Measurements from ENCODE around the gene DRD1. TPM values are rescaled to one million over a fixed set of nuclear protein-coding genes. Genes with fewer than 3 reads are reported as not detected.

DRD1 gene
- total and polyA plus RNA-seq, 2 of the 4 experiments (the other 2 are of a cell fraction), result 0.18 to 0.19 TPM

DNA sequence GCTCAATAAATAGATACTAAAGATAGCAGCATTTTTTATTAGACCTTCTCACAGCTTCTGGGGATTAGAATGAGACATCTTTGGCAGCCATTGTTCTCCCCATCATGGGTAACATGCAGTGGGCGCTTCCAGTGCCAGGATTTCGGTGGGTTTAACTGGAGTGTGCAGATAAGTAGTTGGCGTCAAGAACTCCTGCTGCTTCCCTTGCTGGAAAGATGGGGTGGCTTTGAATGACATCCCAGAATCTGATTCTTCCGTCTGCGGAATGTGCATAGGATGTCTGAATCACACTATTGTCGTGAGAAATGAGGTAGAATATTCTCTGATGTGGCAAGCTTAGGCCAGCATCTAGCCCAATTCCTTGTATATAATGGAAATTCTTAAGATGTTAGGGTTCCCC is 41.6 kb upstream of the DRD1 start:
- H3K4me2 ChIP-seq (ENCODE audit: low read depth, low read length), result no peak overlapping the region
- ATAC-seq (ENCODE audit: low read depth), result no peak
- H3K18ac ChIP-seq (ENCODE audit: low read depth, low read length), result no peak overlapping the region
- in situ Hi-C loops (cut with MboI; ENCODE audit: low sequenced_read_pairs) (no loop called here), intact Hi-C loops (cut with micrococcal nuclease) (no loop called here), dilution Hi-C loops (cut with HindIII; ENCODE audit: low sequenced_read_pairs, unreplicated experiment) (no loop called here)
- H2BK15ac ChIP-seq (ENCODE audit: low read depth, low read length), result no peak overlapping the region
- H3K23ac ChIP-seq (ENCODE audit: low read depth, low read length), result no peak overlapping the region
- no peak overlapping the region for H3K56ac ChIP-seq (ENCODE audit: extremely low read depth, insufficient read depth, low read length)
- H4K91ac ChIP-seq (ENCODE audit: insufficient read depth, low read depth, low read length), result no peak overlapping the region
- ChIA-PET CTCF (interaction anchor here (0.6 kb wide), 1 partner anchor 898 kb away, joined by 3 read pairs; no protein-coding TSS in a partner anchor), POLR2A (ENCODE audit: unreplicated experiment) (no interaction called here)
- no peak overlapping the region for H3K4me3 ChIP-seq (ENCODE audit: insufficient read depth, low read depth, low read length)
- no peak overlapping the region for H3K27ac ChIP-seq (ENCODE audit: insufficient read depth, low read length)
- no peaks in the 10 kb centered on the region for H3K9me3 ChIP-seq (ENCODE audit: control insufficient read depth, insufficient read depth, low read length)
- TF ChIP-seq CEBPB (IDR thresholded peaks at IDR 0.05; ENCODE audit: low read depth, low read length), result no peak
- TF ChIP-seq MAZ (IDR thresholded peaks at IDR 0.05; ENCODE audit: borderline replicate concordance, low read depth, low read length), result no peak
- TF ChIP-seq CHD1 (IDR thresholded peaks at IDR 0.05; ENCODE audit: low read depth, low read length), result no peak
- no peak for TF ChIP-seq RAD21 (IDR thresholded peaks at IDR 0.05; ENCODE audit: low read length)
- no peak for TF ChIP-seq RCOR1 (IDR thresholded peaks at IDR 0.05; ENCODE audit: insufficient replicate concordance, low read length)
- TF ChIP-seq MAFK (IDR thresholded peaks at IDR 0.05; ENCODE audit: low read depth, low read length), result no peak
- no peak for TF ChIP-seq MXI1 (IDR thresholded peaks at IDR 0.05; ENCODE audit: borderline replicate concordance, low read depth, low read length)
- TF ChIP-seq USF2 (IDR thresholded peaks at IDR 0.05; ENCODE audit: low read depth, low read length), result no peak
- TF ChIP-seq, protein P1, sequence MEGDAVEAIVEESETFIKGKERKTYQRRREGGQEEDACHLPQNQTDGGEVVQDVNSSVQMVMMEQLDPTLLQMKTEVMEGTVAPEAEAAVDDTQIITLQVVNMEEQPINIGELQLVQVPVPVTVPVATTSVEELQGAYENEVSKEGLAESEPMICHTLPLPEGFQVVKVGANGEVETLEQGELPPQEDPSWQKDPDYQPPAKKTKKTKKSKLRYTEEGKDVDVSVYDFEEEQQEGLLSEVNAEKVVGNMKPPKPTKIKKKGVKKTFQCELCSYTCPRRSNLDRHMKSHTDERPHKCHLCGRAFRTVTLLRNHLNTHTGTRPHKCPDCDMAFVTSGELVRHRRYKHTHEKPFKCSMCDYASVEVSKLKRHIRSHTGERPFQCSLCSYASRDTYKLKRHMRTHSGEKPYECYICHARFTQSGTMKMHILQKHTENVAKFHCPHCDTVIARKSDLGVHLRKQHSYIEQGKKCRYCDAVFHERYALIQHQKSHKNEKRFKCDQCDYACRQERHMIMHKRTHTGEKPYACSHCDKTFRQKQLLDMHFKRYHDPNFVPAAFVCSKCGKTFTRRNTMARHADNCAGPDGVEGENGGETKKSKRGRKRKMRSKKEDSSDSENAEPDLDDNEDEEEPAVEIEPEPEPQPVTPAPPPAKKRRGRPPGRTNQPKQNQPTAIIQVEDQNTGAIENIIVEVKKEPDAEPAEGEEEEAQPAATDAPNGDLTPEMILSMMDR (conservative IDR thresholded peaks at IDR 0.05; ENCODE audit: low read depth, low read length), result no peak
- no peak for TF ChIP-seq POLR2A (IDR thresholded peaks at IDR 0.05; ENCODE audit: low read depth, low read length)
- TF ChIP-seq NFE2L2 (IDR thresholded peaks at IDR 0.05; ENCODE audit: low read depth, low read length), result no peak
- TF ChIP-seq BHLHE40 (IDR thresholded peaks at IDR 0.05; ENCODE audit: low read depth, low read length), result no peak
- TF ChIP-seq FOS (IDR thresholded peaks at IDR 0.05; ENCODE audit: low read depth, low read length), result no peak
- no peak for TF ChIP-seq ELK1 (IDR thresholded peaks at IDR 0.05; ENCODE audit: borderline replicate concordance, low read depth, low read length)
- no peak for TF ChIP-seq RFX5 (IDR thresholded peaks at IDR 0.05; ENCODE audit: low read depth, low read length)
- no peak for TF ChIP-seq SMC3 (IDR thresholded peaks at IDR 0.05; ENCODE audit: low read depth, low read length)
- no TSS peak for BruUV-seq (replicated peaks)
- H3K4me1 ChIP-seq (ENCODE audit: control insufficient read depth, insufficient read depth, low read length), result no peaks in the 10 kb centered on the region
- peaks cover 68% of the 10 kb centered on the region for H4K20me1 ChIP-seq (ENCODE audit: insufficient read depth, low read length)
- no peak overlapping the region for H2AK9ac ChIP-seq (replicated peaks; ENCODE audit: low read depth, low read length, poor library complexity)
- H2AK5ac ChIP-seq (ENCODE audit: low read depth, low read length), result no peak overlapping the region
- H2AFZ ChIP-seq (replicated peaks; ENCODE audit: low read length, poor library complexity), result no peak overlapping the region
- no peak overlapping the region for H2BK20ac ChIP-seq (ENCODE audit: low read depth, low read length)
- no peak overlapping the region for H3K14ac ChIP-seq (replicated peaks; ENCODE audit: low read depth, low read length)
- H2BK5ac ChIP-seq (ENCODE audit: low read depth, low read length, poor library complexity, severe bottlenecking), result no peak overlapping the region
- peaks cover 18 to 57% of the 10 kb centered on the region in 2 experiments for H3K79me1 ChIP-seq (ENCODE audit: low read depth in 1 of 2, low read length in 2 of 2)
- H3K4ac ChIP-seq (ENCODE audit: low read depth, low read length), result no peak overlapping the region
- peaks cover 32% of the 10 kb centered on the region for H3K36me3 ChIP-seq (ENCODE audit: control insufficient read depth, insufficient read depth, low read length)
- H3K9me1 ChIP-seq (ENCODE audit: insufficient read depth, low read length), result peaks cover 16% of the 10 kb centered on the region; the same call in 1 of the 2 replicates
- H3K9ac ChIP-seq (ENCODE audit: low read depth, low read length), result no peak overlapping the region
- no peak for DNase-seq
- H2BK120ac ChIP-seq (ENCODE audit: low read depth, low read length), result no peak overlapping the region
- no peak overlapping the region for H4K8ac ChIP-seq (ENCODE audit: low read depth in 2 of 2, low read length in 2 of 2)
- no peaks in the 10 kb centered on the region for H3K27me3 ChIP-seq (ENCODE audit: control insufficient read depth, insufficient read depth, low read length)
- no peak overlapping the region for H4K5ac ChIP-seq (ENCODE audit: low read depth, low read length)
- whole genome bisulfite sequencing, 2 experiments (ENCODE audit: extremely low coverage in 2 of 2, insufficient read length in 1 of 2), result no CpG with 5 or more reads among the region's 6 CpGs

All from IMR-90 (cell line).